Spleen (tissue), 11 donors: ENCODE measurements around the gene SLC26A2. TPM values are rescaled to one million over a fixed set of nuclear protein-coding genes. Genes with fewer than 3 reads are reported as not detected.

Experiments used
- DNase-seq: peaks from one replicate; pipeline ENCODE4 v3.0.0-alpha.2; 2020
- H3K27ac ChIP-seq, 8 donors: fragments of 200-600 bp; sonication (generic) in 7 of 8; 1 replicate in 4 of 8; 2 replicates in 4 of 8; pipeline versions ENCODE4 v1.5.0 to v1.8.0; 2016 to 2021; ENCODE audit warnings: inconsistent platforms in 4 of 8, mild to moderate bottlenecking in 4 of 8, moderate library complexity in 1 of 8
- H3K27me3 ChIP-seq, 7 donors: fragments of 200-600 bp; sonication (generic) in 6 of 7; replicated peaks in 1 of 7; 1 replicate in 4 of 7; 2 replicates in 3 of 7; pipeline versions ENCODE4 v1.5.0 to v1.8.0; 2016 to 2021; ENCODE audit warnings: inconsistent platforms in 3 of 7, mild to moderate bottlenecking in 1 of 7
- H3K36me3 ChIP-seq, 6 donors: fragments of 200-600 bp; sonication (generic) in 5 of 6; 1 replicate in 4 of 6; 2 replicates in 2 of 6; pipeline versions ENCODE4 v1.5.0 to v1.8.0; 2016 to 2021; ENCODE audit warnings: inconsistent platforms in 2 of 6
- H3K4me1 ChIP-seq, 6 donors: fragments of 200-600 bp; sonication (generic) in 5 of 6; 1 replicate in 3 of 6; 2 replicates in 3 of 6; pipeline versions ENCODE4 v1.5.0 to v1.8.0; 2016 to 2021; ENCODE audit warnings: inconsistent platforms in 3 of 6
- H3K4me3 ChIP-seq, 8 donors: fragments of 200-600 bp; sonication (generic) in 7 of 8; 1 replicate in 4 of 8; 2 replicates in 4 of 8; pipeline versions ENCODE4 v1.5.0 to v1.8.0; 2016 to 2021; ENCODE audit warnings: inconsistent platforms in 4 of 8, mild to moderate bottlenecking in 4 of 8, moderate library complexity in 2 of 8
- H3K9me3 ChIP-seq, 8 donors: fragments of 200-600 bp; sonication (generic) in 7 of 8; 1 replicate in 4 of 8; 2 replicates in 4 of 8; pipeline versions ENCODE4 v1.5.0 to v1.8.0; 2016 to 2021; ENCODE audit warnings: inconsistent platforms in 4 of 8
- CTCF ChIP-seq, 11 experiments: fragments of 200-600 bp in 7 of 11; fragments of 450-650 bp in 4 of 11; sonication (generic) in 4 of 11; IDR thresholded peaks in 8 of 11; conservative IDR thresholded peaks in 3 of 11; 1 replicate in 7 of 11; 2 replicates in 4 of 11; pipeline versions ENCODE4 v1.4.0 to v1.8.0; 2016 to 2021; ENCODE audit warnings: antibody characterized with exemption in 11 of 11, inconsistent platforms in 4 of 11, mild to moderate bottlenecking in 1 of 11
- POLR2A ChIP-seq, 3 donors: fragments of 450-650 bp; IDR thresholded peaks; one replicate each; pipeline ENCODE4 v1.5.1; 2017; ENCODE audit warnings: antibody characterized with exemption in 3 of 3, mild to moderate bottlenecking in 1 of 3
- POLR2AphosphoS5 ChIP-seq, 3 donors: sonication (generic); formaldehyde crosslinking; IDR thresholded peaks; one replicate each; pipeline ENCODE4 v1.5.1; 2017; ENCODE audit warnings: antibody characterized with exemption in 3 of 3
- WGBS, 5 donors: extraction: QIAGEN DNeasy Blood & Tissue Kit in 3 of 5; methylation state at CpG; one replicate each; pipeline versions ENCODE4 v1.1.5 to v1.1.7; 2013 to 2018; 5-methylcytosine and 5-hydroxymethylcytosine counted together
- intact Hi-C: fragments of 100-400 bp; cut with DNase I; formaldehyde crosslinking; loops from one replicate; pipeline ENCODE4 v1.15.0; 2023; ENCODE audit warnings: low total_unique reads
- polyA plus RNA-seq, 3 donors: library from polyadenylated mRNA; stranded (reverse); fragments of 200-250 nt; gene quantifications; one replicate each; pipeline ENCODE4 v1.2.1, GENCODE V29; 2013
- total RNA-seq, 7 donors: library from RNA; depleted of rRNA in 3 of 7; stranded (reverse); fragments of >200 nt in 3 of 7; fragmentation: NEBNext Ultra II Directional in 4 of 7; extraction: Animal tissue kit (Norgen Biotek cat#: 25700) in 4 of 7; gene quantifications; one replicate each; pipeline versions ENCODE4 v1.1.0 to v1.2.1, GENCODE V29; 2016 to 2021
- donor health status: healthy with polysubstance abuse.
- donor health status: DM: no; HTN: no; CAD: no; lungs with moderate emphysema.
- donor health status: DM: no; HTN: no; CAD: no.
- donor health status: Bipolar disorder and iron deficiency.
- donor health status: healthy.
- donor health status: DM: no; HTN: no; CAD: no.
- donor health status: DM: yes; HTN: yes; CAD: no.

The SLC26A2 gene
- total and polyA plus RNA-seq, 10 donors, result 1.9 to 14.8 (median 10.1) TPM

- intact Hi-C loops, result no loop called here
- 92 to 96% (median 95%) methylated on average over 6 of the region's 6 CpGs for WGBS, 5 donors
- DNase-seq, result no peak
- H3K9me3 ChIP-seq, result no peaks in the 10 kb centered on the region
- peaks cover 0 to 25% (median 11%) of the 10 kb centered on the region in 6 donors for H3K36me3 ChIP-seq
- peaks cover 5 to 23% (median 14%) of the 10 kb centered on the region in 6 donors for H3K4me1 ChIP-seq
- no peaks in the 10 kb centered on the region for H3K27me3 ChIP-seq
- TF ChIP-seq POLR2A (IDR thresholded peaks at IDR 0.05), result no peak
- TF ChIP-seq CTCF (IDR thresholded peaks at IDR 0.05 in 8 of 11, conservative IDR thresholded peaks at IDR 0.05 in 3 of 11), result no peak
- no peak for TF ChIP-seq POLR2AphosphoS5 (IDR thresholded peaks at IDR 0.05)
- H3K27ac ChIP-seq, result no peak overlapping the region
- no peak overlapping the region for H3K4me3 ChIP-seq
Observed at GRCh38 chr5:149996205-149996890, 35.8 kb downstream of the SLC26A2 start.

GRCh38 chr5:149998281-149998680 is 37.7 kb downstream of the SLC26A2 start:
- Histone ChIP-seq H3K4me1 (peaks cover 18 to 42% (median 33%) of the 10 kb centered on the region in 6 donors), H3K36me3 (peaks cover 0 to 31% (median 11%) of the 10 kb centered on the region in 6 donors), H3K4me3 (no peak overlapping the region), H3K27me3 (no peaks in the 10 kb centered on the region), H3K27ac (no peak overlapping the region), H3K9me3 (no peaks in the 10 kb centered on the region)
- 97 to 100% (median 99%) methylated on average over 3 of the region's 3 CpGs for WGBS, 5 donors
- TF ChIP-seq CTCF (IDR thresholded peaks at IDR 0.05 in 8 of 11, conservative IDR thresholded peaks at IDR 0.05 in 3 of 11) (no peak), POLR2AphosphoS5 (IDR thresholded peaks at IDR 0.05) (no peak), POLR2A (IDR thresholded peaks at IDR 0.05) (no peak)
- DNase-seq, result no peak
- intact Hi-C loops, result no loop called here

- WGBS, 5 donors, result 70 to 88% (median 80%) methylated on average over 3 of the region's 3 CpGs
- peaks cover 0 to 36% (median 11%) of the 10 kb centered on the region in 6 donors for H3K36me3 ChIP-seq
- peaks cover 18 to 53% (median 33%) of the 10 kb centered on the region in 6 donors for H3K4me1 ChIP-seq
- H3K27me3 ChIP-seq, result no peaks in the 10 kb centered on the region
- TF ChIP-seq CTCF (IDR thresholded peaks at IDR 0.05 in 8 of 11, conservative IDR thresholded peaks at IDR 0.05 in 3 of 11) (no peak), POLR2AphosphoS5 (IDR thresholded peaks at IDR 0.05) (no peak)
- intact Hi-C loops, result no loop called here
- no peaks in the 10 kb centered on the region for H3K9me3 ChIP-seq
- H3K27ac ChIP-seq, result peak overlapping the region; percentile 70 to 95 (median 91)
- H3K4me3 ChIP-seq, result peak overlapping the region in 3 of 8 donors; percentile 85 to 100 (median 91)
- DNase-seq, result no peak
Observed at GRCh38 chr5:149999359-149999758, 38.8 kb downstream of the SLC26A2 start.

- Histone ChIP-seq H3K36me3 (peaks cover 0 to 37% (median 14%) of the 10 kb centered on the region in 6 donors), H3K4me1 (peaks cover 18 to 58% (median 35%) of the 10 kb centered on the region in 6 donors)
- TF ChIP-seq POLR2AphosphoS5 (IDR thresholded peaks at IDR 0.05) (no peak), POLR2A (IDR thresholded peaks at IDR 0.05) (no peak), CTCF (IDR thresholded peaks at IDR 0.05 in 8 of 11, conservative IDR thresholded peaks at IDR 0.05 in 3 of 11) (no peak)
Observed at GRCh38 chr5:149999866-150000255, 39.3 kb downstream of the SLC26A2 start.

More at GRCh38 chr5:149999866-150000255, 39.3 kb downstream of the SLC26A2 start:
- no peak for DNase-seq
- peak overlapping the region; percentile 62 to 100 (median 90) for H3K4me3 ChIP-seq
- no peaks in the 10 kb centered on the region for H3K27me3 ChIP-seq
- 22 to 31% (median 28%) methylated on average over 7 of the region's 7 CpGs for WGBS, 5 donors
- H3K27ac ChIP-seq, result peak overlapping the region; percentile 70 to 95 (median 91)
- intact Hi-C loops, result no loop called here
- no peaks in the 10 kb centered on the region for H3K9me3 ChIP-seq
